PC-3 (cell line): ENCODE measurements around the gene CD300LB. TPM values are rescaled to one million over a fixed set of nuclear protein-coding genes. Genes with fewer than 3 reads are reported as not detected.

Experiments
- ATAC-seq: fragments of 200-7000 bp; cut with Tn5 transposase; 2 replicates; pipeline ENCODE4 v1.9.1; 2020; ENCODE audit warnings: mild to moderate bottlenecking, moderate library complexity
- BruUV-seq: library from RNA; stranded (reverse); fragments of 400-500 nt; replicated peaks from 2 replicates; lab custom pipeline; 2021; lab: Mats Ljungman, UMichigan
- CTCF ChIA-PET: fragments of 300-600 bp; sonication (Branson Sonifier 250); formaldehyde crosslinking; loops from one replicate; lab custom pipeline; 2022; ENCODE audit warnings: antibody characterized with exemption; lab: Charles Lee
- POLR2A ChIA-PET: fragments of 300-600 bp; sonication (Branson Sonifier 250); formaldehyde crosslinking; loops from one replicate; lab custom pipeline; 2022; ENCODE audit warnings: antibody characterized with exemption; ENCODE audit not compliant: unreplicated experiment; lab: Charles Lee
- DNase-seq: peaks from one replicate; pipeline ENCODE4 v3.0.0-alpha.2; 2015
- H2AFZ ChIP-seq: fragments of 300-600 bp; sonication (generic); 2 replicates; pipeline ENCODE4 v1.6.0; 2016; ENCODE audit warnings: antibody characterized with exemption, low read length
- H3F3A ChIP-seq: fragments of 300-600 bp; sonication (generic); one replicate; pipeline ENCODE4 v1.6.0; 2017; ENCODE audit warnings: antibody characterized with exemption, low read length, control low read depth, mild to moderate bottlenecking; ENCODE audit not compliant: unreplicated experiment
- H3K27ac ChIP-seq: fragments of 300-600 bp; sonication (generic); 2 replicates; pipeline ENCODE4 v1.5.1; 2016; ENCODE audit warnings: mild to moderate bottlenecking, low read length
- H3K27me3 ChIP-seq: fragments of 300-600 bp; sonication (generic); 2 replicates; pipeline ENCODE4 v1.6.1; 2016; ENCODE audit warnings: low read length, mixed read lengths
- H3K36me3 ChIP-seq: fragments of 300-600 bp; sonication (generic); 2 replicates; pipeline ENCODE4 v1.6.1; 2016; ENCODE audit warnings: low read depth, mixed run types, low read length, mixed read lengths
- H3K4me1 ChIP-seq: fragments of 300-600 bp; sonication (generic); 2 replicates; pipeline ENCODE4 v1.5.1; 2016; ENCODE audit warnings: low read length; ENCODE audit not compliant: insufficient read depth
- H3K4me2 ChIP-seq: fragments of 300-600 bp; sonication (generic); 2 replicates; pipeline ENCODE4 v1.6.0; 2016; ENCODE audit warnings: low read length
- H3K4me3 ChIP-seq: fragments of 300-600 bp; sonication (generic); 2 replicates; pipeline ENCODE4 v1.5.1; 2016; ENCODE audit warnings: mild to moderate bottlenecking, low read length, mixed read lengths
- H3K79me2 ChIP-seq: fragments of 300-600 bp; sonication (generic); 2 replicates; pipeline ENCODE4 v1.6.1; 2017; ENCODE audit warnings: low read length, mixed read lengths
- H3K9ac ChIP-seq: fragments of 300-600 bp; sonication (generic); 2 replicates; pipeline ENCODE4 v1.6.0; 2016; ENCODE audit warnings: mild to moderate bottlenecking, low read length
- H3K9me2 ChIP-seq: fragments of 300-600 bp; sonication (generic); replicated peaks from 2 replicates; pipeline ENCODE4 v1.6.1; 2016; ENCODE audit warnings: mixed run types, low read length, mixed read lengths
- H3K9me3 ChIP-seq: fragments of 300-600 bp; sonication (generic); 2 replicates; pipeline ENCODE4 v1.6.1; 2016; ENCODE audit warnings: low read length, mixed read lengths
- H4K20me1 ChIP-seq: fragments of 300-600 bp; sonication (generic); 2 replicates; pipeline ENCODE4 v1.6.1; 2016; ENCODE audit warnings: low read length, mixed read lengths
- CTCF ChIP-seq: fragments of 300-600 bp; sonication (generic); conservative IDR thresholded peaks from 2 replicates; pipeline ENCODE4 v1.5.1; 2017; ENCODE audit warnings: antibody characterized with exemption, low read depth, mild to moderate bottlenecking, low read length
- EZH2 ChIP-seq: fragments of 300-600 bp; sonication (generic); IDR thresholded peaks from one replicate; pipeline ENCODE4 v1.6.1; 2017; ENCODE audit warnings: antibody characterized with exemption, mild to moderate bottlenecking, low read length; ENCODE audit not compliant: unreplicated experiment
- EZH2phosphoT487 ChIP-seq: fragments of 300-600 bp; sonication (generic); IDR thresholded peaks from 2 replicates; pipeline ENCODE4 v1.6.1; 2018; ENCODE audit warnings: mild to moderate bottlenecking, antibody characterized with exemption, low read length, borderline replicate concordance
- intact Hi-C: fragments of 100-400 bp; cut with micrococcal nuclease; formaldehyde crosslinking; loops from 2 replicates; pipeline ENCODE4 v1.9.0; 2023
- total RNA-seq: library from RNA; depleted of rRNA; stranded (reverse); fragments of >200 nt; gene quantifications from 2 replicates; pipeline ENCODE4 v1.2.3, GENCODE V29; 2014

The CD300LB gene
- total RNA-seq, 1 experiment from 2014 or later, result not detected

DNA sequence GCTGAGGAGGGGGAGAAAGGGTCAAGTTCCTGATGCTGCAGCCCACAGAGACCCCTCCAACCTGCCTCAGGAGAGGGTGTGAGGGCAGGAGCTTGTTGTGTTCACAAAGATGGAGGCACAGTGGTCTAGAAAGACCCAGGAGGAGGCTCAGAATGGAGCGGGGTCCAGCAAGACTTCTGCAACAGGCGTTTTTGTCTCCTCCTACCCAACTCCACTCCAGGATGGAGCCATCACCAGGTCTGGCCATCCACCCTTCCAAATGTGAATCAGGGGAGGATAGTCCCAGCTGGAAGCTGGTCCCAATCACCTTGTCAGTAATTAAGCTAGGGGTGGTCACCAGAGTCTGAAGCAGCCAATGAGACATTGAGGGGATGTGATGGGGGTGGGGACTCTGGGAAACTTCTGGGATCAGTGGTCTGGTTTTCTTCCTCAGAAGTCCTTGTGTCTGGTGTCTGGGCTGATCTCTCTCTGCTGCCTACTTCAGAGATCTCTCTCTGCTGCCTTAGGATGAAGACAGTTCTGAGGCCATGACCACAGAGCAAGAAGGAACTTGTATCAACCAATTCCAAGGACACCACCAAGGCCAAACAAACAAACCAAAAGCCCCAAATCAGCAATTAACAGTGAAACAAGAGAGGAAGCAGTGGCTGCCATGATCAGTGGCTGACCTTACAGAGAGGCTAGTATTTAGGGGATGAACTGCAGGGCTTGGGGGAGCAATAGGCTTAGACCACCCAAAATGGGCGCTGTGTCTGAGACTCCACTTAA, 14.5 kb downstream of the CD300LB start:
- BruUV-seq, result no TSS peak
- Histone ChIP-seq H3K9me3 (peaks cover 9% of the 10 kb centered on the region; the same call in 1 of the 2 replicates), H3K36me3 (no peaks in the 10 kb centered on the region), H3F3A (peaks cover 12% of the 10 kb centered on the region), H2AFZ (no peak overlapping the region), H3K4me3 (no peak overlapping the region), H4K20me1 (no peaks in the 10 kb centered on the region), H3K9ac (no peak overlapping the region), H3K27ac (no peak overlapping the region), H3K4me2 (no peak overlapping the region), H3K79me2 (no peaks in the 10 kb centered on the region), H3K9me2 (no peaks in the 10 kb centered on the region), H3K27me3 (0 out of 2 replicates have a peak, but pooled peaks cover 4% of the 10 kb centered on the region), H3K4me1 (peaks cover 16% of the 10 kb centered on the region)
- ATAC-seq (no peak), DNase-seq (no peak)
- POLR2A ChIA-PET, result no interaction called here
- TF ChIP-seq EZH2phosphoT487 (no peak), CTCF (no peak), EZH2 (no peak)
- intact Hi-C loops, result no loop called here
- CTCF ChIA-PET, result no interaction called here

- no peak overlapping the region for H2AFZ ChIP-seq
- H3K9ac ChIP-seq, result no peak overlapping the region
- no peak overlapping the region for H3K4me3 ChIP-seq
- no peak overlapping the region for H3K4me2 ChIP-seq
- H3K4me1 ChIP-seq, result peaks cover 20% of the 10 kb centered on the region
- H3K79me2 ChIP-seq, result no peaks in the 10 kb centered on the region
- no peaks in the 10 kb centered on the region for H3K9me2 ChIP-seq
- CTCF ChIA-PET, result interaction anchor here (0.6 kb wide), 1 partner anchor 113 kb away, joined by 3 read pairs; no protein-coding TSS in a partner anchor
- no TSS peak for BruUV-seq
- DNase-seq (no peak), ATAC-seq (no peak)
- peaks cover 9% of the 10 kb centered on the region; the same call in 1 of the 2 replicates for H3K9me3 ChIP-seq
- TF ChIP-seq EZH2phosphoT487 (no peak), EZH2 (no peak), CTCF (no peak)
- H3K27ac ChIP-seq, result no peak overlapping the region
- peaks cover 12% of the 10 kb centered on the region for H3F3A ChIP-seq
- no peaks in the 10 kb centered on the region for H3K36me3 ChIP-seq
- no peaks in the 10 kb centered on the region for H4K20me1 ChIP-seq
- intact Hi-C loops, result no loop called here
- POLR2A ChIA-PET, result no interaction called here
- H3K27me3 ChIP-seq, result no peaks in the 10 kb centered on the region
These were observed 15.3 kb downstream of the CD300LB start for GRCh38 chr17:74515941-74516340.
